Hematopoietic multipotent progenitor cell treated with erythropoietin and hydrocortisone succinate and interleukin-3 and kit ligand, for 15 days (in vitro differentiated cells): ENCODE measurements around the gene HOMER3.
"Not testable (repeated sequence)": the region's sequence is repeated elsewhere in the genome, so short reads cannot be mapped to it uniquely, and the experiment has no call there.

Experiments
- DNase-seq: peaks from one replicate; pipeline ENCODE4 v3.0.0-alpha.2; 2015; ENCODE audit warnings: low spot score

HOMER3 gene

GRCh38 chr19:18922228-18922985, 18.6 kb downstream of the HOMER3 start:
- no peak for DNase-seq

GRCh38 chr19:18921593-18921992, 19.4 kb downstream of the HOMER3 start:
- no peak for DNase-seq

GRCh38 chr19:18920400-18920799, 20.6 kb downstream of the HOMER3 start:
- DNase-seq = no peak

- DNase-seq = no peak
Observed at GRCh38 chr19:18919900-18920214, 21.2 kb downstream of the HOMER3 start.

GRCh38 chr19:18919086-18919899, 21.7 kb downstream of the HOMER3 start, which contains the start of the genes COPE and DDX49:
TSS of gene COPE (minus strand) at chr19:18919387. CDS start at chr19:18919348, 39 bp downstream.
TSS of gene DDX49 (plus strand) at chr19:18919715. CDS start at chr19:18919742, 27 bp downstream.
- DNase-seq = peak; percentile 99

- DNase-seq = not testable (repeated sequence)
Observed at GRCh38 chr19:18917593-18917992, 23.4 kb downstream of the HOMER3 start.

- peak; percentile 50 for DNase-seq
Observed at GRCh38 chr19:18915639-18916038, 25.4 kb downstream of the HOMER3 start.

GRCh38 chr19:18913466-18913865, 27.6 kb downstream of the HOMER3 start:
- DNase-seq = no peak

- DNase-seq = no peak
Observed at GRCh38 chr19:18912933-18913332, 28.1 kb downstream of the HOMER3 start.

GRCh38 chr19:18910801-18911436, 30.1 kb downstream of the HOMER3 start:
- no peak for DNase-seq

GRCh38 chr19:18910010-18910409, 31.0 kb downstream of the HOMER3 start:
- no peak for DNase-seq

- no peak for DNase-seq
Observed at GRCh38 chr19:18908917-18909619, 31.9 kb downstream of the HOMER3 start.

- no peak for DNase-seq
Observed at GRCh38 chr19:18906605-18907519, 34.2 kb downstream of the HOMER3 start.

- no peak for DNase-seq
Observed at GRCh38 chr19:18905513-18906236, 35.3 kb downstream of the HOMER3 start.

- no peak for DNase-seq
Observed at GRCh38 chr19:18905058-18905456, 36.0 kb downstream of the HOMER3 start.

- DNase-seq = no peak
Observed at GRCh38 chr19:18904334-18905057, 36.5 kb downstream of the HOMER3 start.

GRCh38 chr19:18903156-18904037, 37.6 kb downstream of the HOMER3 start:
- no peak for DNase-seq

GRCh38 chr19:18902519-18902918, 38.5 kb downstream of the HOMER3 start:
- not testable (repeated sequence) for DNase-seq

- no peak for DNase-seq
Observed at GRCh38 chr19:18901491-18901890, 39.5 kb downstream of the HOMER3 start.
